HG02943 (cell line): Measurements from ENCODE around the gene CNNM1.

Experiments used
- ATAC-seq: cut with Tn5 transposase; IDR thresholded peaks from one replicate; pipeline ENCODE4 v1.9.1; 2021; ENCODE audit warnings: mild to moderate bottlenecking, low read depth, moderate library complexity; ENCODE audit not compliant: unreplicated experiment

CNNM1 gene

DNA sequence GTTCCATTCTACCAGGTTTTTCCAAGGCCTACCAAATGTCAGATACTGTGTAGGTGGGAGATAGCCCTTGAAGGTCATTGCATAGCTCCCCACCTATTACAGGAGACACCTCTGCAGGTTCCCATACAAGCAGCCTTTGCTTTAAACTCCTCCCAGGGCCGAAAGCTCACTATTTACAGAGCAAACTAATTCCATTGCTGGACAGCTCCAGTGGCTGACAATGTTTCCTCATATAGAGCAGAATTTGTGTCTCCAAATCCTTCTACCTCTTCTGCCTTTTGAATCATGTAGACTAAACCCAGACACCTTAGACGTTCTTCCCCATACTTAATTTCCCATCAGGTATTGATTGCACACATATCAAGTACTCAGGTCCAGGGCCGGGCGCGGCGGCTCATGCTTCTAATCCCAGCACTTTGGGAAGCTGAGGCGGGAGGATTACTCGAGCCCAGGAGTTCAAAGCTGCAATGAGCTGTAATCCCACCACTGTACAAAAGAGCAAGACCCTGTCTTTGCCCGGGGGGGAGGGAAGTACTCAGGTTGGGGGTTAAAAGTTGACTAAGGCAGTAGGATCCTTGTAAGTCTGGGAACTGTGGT is 2.1 kb downstream of the CNNM1 start:
- ATAC-seq: no peak

GRCh38 chr10:99337311-99337811 is 8.2 kb downstream of the CNNM1 start:
- no peak for ATAC-seq

- no peak for ATAC-seq
These were observed 8.7 kb downstream of the CNNM1 start for GRCh38 chr10:99337901-99338300.

GRCh38 chr10:99339077-99339476 is 9.9 kb downstream of the CNNM1 start:
- no peak for ATAC-seq

DNA sequence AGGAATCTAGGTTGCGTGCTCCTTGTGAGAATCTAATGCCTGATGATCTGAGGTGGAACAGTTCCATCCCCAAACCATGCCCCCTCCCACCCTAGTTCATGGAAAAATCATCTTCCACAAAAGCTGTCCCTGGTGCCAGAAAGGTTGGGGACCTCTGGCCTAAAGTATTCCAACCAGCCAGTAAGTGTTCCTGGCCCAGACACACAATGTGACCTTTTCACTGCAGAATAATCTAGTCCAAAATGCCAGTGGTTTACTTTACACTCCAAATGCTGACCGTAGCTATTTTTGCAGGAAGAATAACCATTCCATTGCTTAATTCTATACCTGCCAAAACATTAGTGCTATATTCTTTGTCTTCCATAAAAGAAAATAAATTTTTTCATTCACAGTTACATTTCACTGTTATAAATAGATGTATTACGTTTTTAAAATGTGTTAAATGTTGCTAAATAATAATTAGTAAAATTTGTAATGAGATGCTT is 10.4 kb downstream of the CNNM1 start:
- no peak for ATAC-seq

- ATAC-seq: no peak
These were observed 11.5 kb downstream of the CNNM1 start for GRCh38 chr10:99340650-99341049.

GRCh38 chr10:99341248-99341647 is 12.1 kb downstream of the CNNM1 start:
- ATAC-seq: no peak

GRCh38 chr10:99341860-99342490 is 12.8 kb downstream of the CNNM1 start:
- no peak for ATAC-seq

DNA sequence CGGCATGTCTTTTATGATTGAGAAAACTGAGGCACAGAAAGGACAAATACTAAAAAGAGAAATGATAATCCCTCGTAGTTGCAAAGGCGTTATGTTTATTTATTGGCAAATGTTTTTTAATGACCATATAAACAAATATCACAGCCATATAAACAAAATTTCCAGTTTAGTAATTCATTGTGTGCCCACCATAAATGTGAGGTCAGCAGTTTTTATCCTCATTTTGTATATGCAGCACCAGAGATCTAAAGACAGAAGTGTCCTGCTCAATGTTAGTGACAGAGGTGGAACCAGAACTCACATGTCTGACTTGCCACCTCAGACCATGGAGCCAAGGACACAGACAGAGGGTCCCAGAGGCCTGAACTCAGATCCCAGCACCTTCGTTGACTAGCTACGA is 14.1 kb downstream of the CNNM1 start:
- ATAC-seq: no peak

DNA sequence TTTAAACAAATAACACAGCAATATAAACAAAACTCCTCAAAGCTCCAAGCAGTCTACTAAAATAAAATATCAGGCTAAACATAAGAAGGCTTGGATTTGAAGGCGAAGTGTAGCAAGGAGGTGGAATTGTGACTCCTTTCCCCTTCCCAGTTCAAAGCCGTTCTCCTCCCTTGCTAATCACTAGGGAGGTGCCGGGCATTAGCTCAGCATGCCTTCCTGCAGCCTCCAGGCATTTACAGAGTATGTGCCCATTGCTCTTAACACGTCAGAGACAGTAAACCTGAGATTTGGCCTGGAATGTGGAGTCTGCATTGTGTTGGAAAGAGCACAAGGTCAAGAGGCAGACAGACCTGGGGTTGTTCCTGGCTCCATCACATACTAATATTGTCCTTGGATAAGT is 15.6 kb downstream of the CNNM1 start:
- ATAC-seq: no peak

DNA sequence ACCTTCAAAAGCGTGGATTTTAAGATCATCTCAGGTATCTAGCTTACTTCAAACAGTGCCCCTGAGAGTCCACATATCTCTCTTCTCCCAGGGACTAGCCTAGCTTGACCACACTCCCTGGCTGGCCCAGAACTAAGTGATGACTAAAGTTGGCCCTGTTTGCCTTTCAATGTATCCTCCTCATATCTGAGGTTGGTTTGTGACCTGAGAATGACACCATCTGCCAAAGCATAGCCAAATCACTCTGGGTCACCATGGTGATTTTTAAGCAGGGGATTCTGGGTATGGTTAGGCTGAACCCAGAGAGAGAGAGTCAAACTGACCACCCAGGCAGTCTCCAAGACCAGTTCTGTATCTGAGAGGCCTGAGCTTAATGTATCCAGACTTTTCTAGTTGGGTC is 16.2 kb downstream of the CNNM1 start:
- no peak for ATAC-seq

DNA sequence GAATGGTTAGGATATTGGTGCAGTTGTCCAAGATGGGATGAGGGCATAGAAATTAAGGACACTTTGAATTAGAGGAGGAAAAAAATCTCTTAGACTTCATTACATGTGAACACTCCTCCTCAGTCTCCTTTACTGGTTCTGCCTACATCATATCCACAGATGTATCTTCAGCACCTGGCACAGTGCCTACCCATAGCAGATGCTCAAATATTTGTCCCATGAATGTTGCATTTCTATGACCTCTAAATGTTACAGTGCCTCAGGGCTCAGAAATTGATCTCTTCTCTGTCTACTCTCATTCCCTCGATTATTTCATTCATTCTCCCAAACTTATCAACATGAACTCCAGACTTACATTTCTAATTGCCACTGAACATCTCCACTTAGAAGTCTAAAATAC is 17.1 kb downstream of the CNNM1 start:
- no peak for ATAC-seq

- ATAC-seq: no peak
These were observed 18.5 kb downstream of the CNNM1 start for GRCh38 chr10:99347672-99348071.

- ATAC-seq: no peak
These were observed 24.0 kb downstream of the CNNM1 start for GRCh38 chr10:99353182-99353581.

GRCh38 chr10:99357691-99358090 is 28.5 kb downstream of the CNNM1 start:
- ATAC-seq: no peak

GRCh38 chr10:99358101-99358500 is 28.9 kb downstream of the CNNM1 start:
- ATAC-seq: no peak

DNA sequence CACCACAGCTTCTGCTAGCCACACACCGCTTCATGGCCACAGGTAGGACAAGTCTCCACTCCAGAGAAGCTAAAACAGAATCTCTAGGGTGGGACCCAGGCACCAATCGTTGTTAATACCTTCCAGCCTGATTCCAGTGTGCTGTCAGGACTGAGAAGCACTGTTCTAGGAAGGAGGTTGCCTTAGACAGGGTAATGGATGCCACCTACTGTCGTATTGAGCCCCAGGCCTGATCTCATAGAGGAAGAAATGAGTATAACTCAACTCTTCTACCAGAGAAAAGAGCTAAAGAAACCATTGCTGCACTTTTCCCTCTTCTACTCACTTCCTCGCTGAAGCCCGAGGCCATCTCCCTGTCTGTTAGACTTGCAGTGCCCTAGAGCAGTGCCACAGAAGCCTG is 31.8 kb downstream of the CNNM1 start:
- no peak for ATAC-seq

GRCh38 chr10:99364125-99364524 is 35.0 kb downstream of the CNNM1 start:
- no peak for ATAC-seq

GRCh38 chr10:99365311-99365710 is 36.2 kb downstream of the CNNM1 start:
- no peak for ATAC-seq

DNA sequence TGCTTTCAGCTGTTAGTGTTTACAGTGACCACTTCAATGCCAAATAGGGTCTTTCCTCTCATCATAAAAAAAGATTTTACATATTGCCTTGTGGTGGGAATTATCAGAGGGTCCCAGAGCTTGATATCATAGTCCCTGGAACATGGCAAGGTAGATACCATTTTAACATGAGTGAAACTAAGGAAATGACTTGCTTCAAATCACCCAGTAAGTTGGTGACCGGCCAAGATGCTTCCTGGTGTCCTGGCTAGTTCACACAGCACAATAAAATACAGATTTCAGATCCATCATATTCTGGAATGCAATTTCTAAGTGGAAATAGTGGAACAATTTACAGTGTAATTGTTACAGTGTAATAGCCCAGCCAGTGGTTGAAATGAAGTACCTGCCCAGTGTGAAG is 36.6 kb downstream of the CNNM1 start:
- no peak for ATAC-seq

- no peak for ATAC-seq
These were observed 37.5 kb downstream of the CNNM1 start for GRCh38 chr10:99366666-99367065.

GRCh38 chr10:99368646-99369045 is 39.5 kb downstream of the CNNM1 start:
- ATAC-seq: no peak
